ENCODE data around the gene GLUD2.

- TF ChIP-seq, protein P1, sequence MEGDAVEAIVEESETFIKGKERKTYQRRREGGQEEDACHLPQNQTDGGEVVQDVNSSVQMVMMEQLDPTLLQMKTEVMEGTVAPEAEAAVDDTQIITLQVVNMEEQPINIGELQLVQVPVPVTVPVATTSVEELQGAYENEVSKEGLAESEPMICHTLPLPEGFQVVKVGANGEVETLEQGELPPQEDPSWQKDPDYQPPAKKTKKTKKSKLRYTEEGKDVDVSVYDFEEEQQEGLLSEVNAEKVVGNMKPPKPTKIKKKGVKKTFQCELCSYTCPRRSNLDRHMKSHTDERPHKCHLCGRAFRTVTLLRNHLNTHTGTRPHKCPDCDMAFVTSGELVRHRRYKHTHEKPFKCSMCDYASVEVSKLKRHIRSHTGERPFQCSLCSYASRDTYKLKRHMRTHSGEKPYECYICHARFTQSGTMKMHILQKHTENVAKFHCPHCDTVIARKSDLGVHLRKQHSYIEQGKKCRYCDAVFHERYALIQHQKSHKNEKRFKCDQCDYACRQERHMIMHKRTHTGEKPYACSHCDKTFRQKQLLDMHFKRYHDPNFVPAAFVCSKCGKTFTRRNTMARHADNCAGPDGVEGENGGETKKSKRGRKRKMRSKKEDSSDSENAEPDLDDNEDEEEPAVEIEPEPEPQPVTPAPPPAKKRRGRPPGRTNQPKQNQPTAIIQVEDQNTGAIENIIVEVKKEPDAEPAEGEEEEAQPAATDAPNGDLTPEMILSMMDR (optimal IDR thresholded peaks at IDR 0.05 in 1 of 3, IDR thresholded peaks at IDR 0.05 in 1 of 3, conservative IDR thresholded peaks at IDR 0.05 in 1 of 3; ENCODE audit: extremely low read depth in 1 of 3, insufficient read depth in 2 of 3, low read length in 3 of 3): no peak
- TF ChIP-seq EZH2 (IDR thresholded peaks at IDR 0.05; ENCODE audit: low read length): no peak
Measured at GRCh38 chrX:121032531-121032930, 14.9 kb upstream of the GLUD2 start.
